ENCODE data around the gene CLDN24. TPM values are rescaled to one million over a fixed set of nuclear protein-coding genes. Genes with fewer than 3 reads are reported as not detected.

The CLDN24 gene
- total RNA-seq, 4 donors from 2014 or later = not detected

- no peak for DNase-seq (ENCODE audit: low spot score in 2 of 2)
- TF ChIP-seq POLR2AphosphoS5 (IDR thresholded peaks at IDR 0.05) (no peak), POLR2A (IDR thresholded peaks at IDR 0.05) (no peak), EP300 (IDR thresholded peaks at IDR 0.05) (no peak), CTCF (IDR thresholded peaks at IDR 0.05) (no peak)
- Histone ChIP-seq H3K4me3 (no peak overlapping the region), H3K27me3 (no peaks in the 10 kb centered on the region), H3K9me3 (no peaks in the 10 kb centered on the region), H3K27ac (no peak overlapping the region), H3K36me3 (no peaks in the 10 kb centered on the region), H3K4me1 (no peaks in the 10 kb centered on the region)
- 87% methylated on average over 4 of the region's 4 CpGs for WGBS
Observed at GRCh38 chr4:183303301-183303700, 18.9 kb downstream of the CLDN24 start.

- H3K36me3 ChIP-seq = peaks cover 6% of the 10 kb centered on the region
- TF ChIP-seq EP300 (IDR thresholded peaks at IDR 0.05) (no peak), POLR2AphosphoS5 (IDR thresholded peaks at IDR 0.05) (no peak), POLR2A (IDR thresholded peaks at IDR 0.05) (no peak)
- H3K4me3 ChIP-seq = no peak overlapping the region
- no peak overlapping the region for H3K27ac ChIP-seq
- 82% methylated on average over 5 of the region's 5 CpGs for WGBS
- H3K27me3 ChIP-seq = no peaks in the 10 kb centered on the region
- no peaks in the 10 kb centered on the region for H3K9me3 ChIP-seq
- no peaks in the 10 kb centered on the region for H3K4me1 ChIP-seq
- DNase-seq (ENCODE audit: low spot score in 2 of 2) = no peak
Observed at GRCh38 chr4:183300655-183301054, 21.6 kb downstream of the CLDN24 start.

GRCh38 chr4:183300070-183300469, 22.2 kb downstream of the CLDN24 start:
- Histone ChIP-seq H3K4me1 (no peaks in the 10 kb centered on the region), H3K27me3 (no peaks in the 10 kb centered on the region), H3K27ac (no peak overlapping the region), H3K9me3 (no peaks in the 10 kb centered on the region), H3K36me3 (peaks cover 7% of the 10 kb centered on the region), H3K4me3 (no peak overlapping the region)
- no peak for DNase-seq (ENCODE audit: low spot score in 2 of 2)
- 75% methylated on average over 6 of the region's 6 CpGs for WGBS
- TF ChIP-seq POLR2AphosphoS5 (IDR thresholded peaks at IDR 0.05) = no peak
- no peak for TF ChIP-seq POLR2A (IDR thresholded peaks at IDR 0.05)
- no peak for TF ChIP-seq CTCF (IDR thresholded peaks at IDR 0.05)
- no peak for TF ChIP-seq EP300 (IDR thresholded peaks at IDR 0.05)

- DNase-seq (ENCODE audit: low spot score in 2 of 2) = no peak
- H3K27me3 ChIP-seq = no peaks in the 10 kb centered on the region
- H3K9me3 ChIP-seq = no peaks in the 10 kb centered on the region
- H3K36me3 ChIP-seq = peaks cover 7% of the 10 kb centered on the region
- no peak overlapping the region for H3K4me3 ChIP-seq
- 81% methylated on average over 2 of the region's 2 CpGs for WGBS
- TF ChIP-seq POLR2A (IDR thresholded peaks at IDR 0.05) = no peak
- no peak for TF ChIP-seq POLR2AphosphoS5 (IDR thresholded peaks at IDR 0.05)
- no peak for TF ChIP-seq CTCF (IDR thresholded peaks at IDR 0.05)
- H3K27ac ChIP-seq = no peak overlapping the region
- H3K4me1 ChIP-seq = no peaks in the 10 kb centered on the region
Observed at GRCh38 chr4:183299464-183299863, 22.8 kb downstream of the CLDN24 start.

- no peaks in the 10 kb centered on the region for H3K9me3 ChIP-seq
Observed at GRCh38 chr4:183297675-183298074, 24.6 kb downstream of the CLDN24 start.

More at GRCh38 chr4:183297675-183298074, 24.6 kb downstream of the CLDN24 start:
- TF ChIP-seq POLR2AphosphoS5 (IDR thresholded peaks at IDR 0.05) = no peak
- TF ChIP-seq CTCF (IDR thresholded peaks at IDR 0.05) = no peak
- no peak for TF ChIP-seq POLR2A (IDR thresholded peaks at IDR 0.05)
- no peak for TF ChIP-seq EP300 (IDR thresholded peaks at IDR 0.05)
- no peak overlapping the region for H3K4me3 ChIP-seq
- H3K27me3 ChIP-seq = no peaks in the 10 kb centered on the region
- H3K4me1 ChIP-seq = no peaks in the 10 kb centered on the region
- no peak overlapping the region for H3K27ac ChIP-seq
- WGBS = 100% methylated on average over 2 of the region's 3 CpGs
- no peak for DNase-seq (ENCODE audit: low spot score in 2 of 2)
- peaks cover 7% of the 10 kb centered on the region for H3K36me3 ChIP-seq
